ENCODE data around the gene N4BP2.
A peak's percentile ranks its signal among the peaks of the same experiment; 100 is the strongest.

The N4BP2 gene

DNA sequence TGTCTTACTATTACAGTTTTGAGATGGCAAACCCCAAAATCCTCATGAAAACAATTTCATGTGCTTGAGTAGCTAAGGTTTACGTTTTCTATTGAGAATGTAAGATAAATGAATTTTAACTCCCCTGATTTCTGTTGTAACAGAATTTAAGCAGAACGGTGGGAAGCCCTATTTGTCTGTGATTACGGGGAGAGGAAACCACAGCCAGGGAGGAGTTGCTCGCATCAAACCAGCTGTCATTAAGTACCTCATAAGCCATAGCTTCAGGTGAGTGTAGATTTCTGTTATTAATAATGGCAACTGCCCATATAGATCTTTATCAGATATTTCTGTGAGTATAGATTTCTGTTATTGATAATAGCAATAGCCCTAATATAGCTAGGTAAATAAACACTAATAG, 96.0 kb downstream of the N4BP2 start:
- H3K36me3 ChIP-seq (ENCODE audit: insufficient read depth, low read length) = no peaks in the 10 kb centered on the region
- no peak overlapping the region for H3K9ac ChIP-seq (ENCODE audit: low read depth, low read length)
- H3K4me1 ChIP-seq (ENCODE audit: insufficient read depth, low read length) = no peaks in the 10 kb centered on the region
- H3K9me3 ChIP-seq (ENCODE audit: control insufficient read depth, insufficient read depth, low read length) = peaks cover 12% of the 10 kb centered on the region

DNA sequence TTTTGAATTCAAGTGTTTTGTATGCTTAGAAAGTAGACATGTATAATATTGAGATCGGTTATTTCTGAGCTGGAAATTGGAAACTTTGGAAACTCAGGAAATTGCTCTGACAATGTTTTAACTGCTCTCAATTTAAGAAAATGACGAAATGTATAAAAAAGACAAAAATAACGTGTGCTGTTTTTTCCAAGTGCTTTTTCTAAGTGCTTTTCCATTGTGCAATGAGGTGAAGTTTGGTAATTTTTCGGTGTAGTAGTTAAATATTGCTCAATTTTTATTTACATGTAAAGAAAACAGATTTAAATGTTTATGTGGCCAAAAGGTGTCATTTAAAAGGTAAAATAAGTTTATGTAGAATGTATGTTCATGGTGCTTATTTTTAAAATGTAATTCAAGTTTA, 100.8 kb downstream of the N4BP2 start:
- Histone ChIP-seq H3K9ac (ENCODE audit: low read depth, low read length) (no peak overlapping the region), H3K36me3 (ENCODE audit: insufficient read depth, low read length) (no peaks in the 10 kb centered on the region), H3K9me3 (ENCODE audit: control insufficient read depth, insufficient read depth, low read length) (no peaks in the 10 kb centered on the region), H3K4me1 (ENCODE audit: insufficient read depth, low read length) (no peaks in the 10 kb centered on the region)

DNA sequence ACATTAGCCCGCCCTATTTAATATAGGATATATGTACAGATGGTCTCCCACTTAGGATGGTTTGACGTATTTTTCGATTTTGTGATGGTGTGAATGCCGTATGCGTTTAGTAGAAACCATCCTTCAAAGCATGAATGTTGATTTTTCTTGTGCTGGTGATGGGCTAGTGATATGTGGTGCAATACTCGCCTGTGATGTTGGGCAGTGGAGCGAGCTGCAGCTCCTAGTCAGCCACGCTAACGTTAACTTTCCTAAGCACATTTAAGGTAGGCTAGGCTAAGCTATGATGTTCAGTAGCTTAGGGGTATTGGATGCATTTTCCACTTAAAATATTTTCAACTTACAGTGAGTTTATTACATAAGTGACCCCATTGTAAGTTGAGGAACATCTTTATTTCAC, 103.6 kb downstream of the N4BP2 start:
- H3K36me3 ChIP-seq (ENCODE audit: insufficient read depth, low read length) = no peaks in the 10 kb centered on the region
- no peaks in the 10 kb centered on the region for H3K9me3 ChIP-seq (ENCODE audit: control insufficient read depth, insufficient read depth, low read length)
- H3K9ac ChIP-seq (ENCODE audit: low read depth, low read length) = no peak overlapping the region
- no peaks in the 10 kb centered on the region for H3K4me1 ChIP-seq (ENCODE audit: insufficient read depth, low read length)

GRCh38 chr4:40164459-40164858, 107.8 kb downstream of the N4BP2 start:
- no peak overlapping the region for H3K9ac ChIP-seq (ENCODE audit: low read depth, low read length)
- H3K4me1 ChIP-seq (ENCODE audit: insufficient read depth, low read length) = no peaks in the 10 kb centered on the region

GRCh38 chr4:40165916-40166315, 109.3 kb downstream of the N4BP2 start:
- no peaks in the 10 kb centered on the region for H3K4me1 ChIP-seq (ENCODE audit: insufficient read depth, low read length)

More at GRCh38 chr4:40164459-40164858, 107.8 kb downstream of the N4BP2 start:
- Histone ChIP-seq H3K9me3 (ENCODE audit: control insufficient read depth, insufficient read depth, low read length) (no peaks in the 10 kb centered on the region), H3K36me3 (ENCODE audit: insufficient read depth, low read length) (no peaks in the 10 kb centered on the region)

DNA sequence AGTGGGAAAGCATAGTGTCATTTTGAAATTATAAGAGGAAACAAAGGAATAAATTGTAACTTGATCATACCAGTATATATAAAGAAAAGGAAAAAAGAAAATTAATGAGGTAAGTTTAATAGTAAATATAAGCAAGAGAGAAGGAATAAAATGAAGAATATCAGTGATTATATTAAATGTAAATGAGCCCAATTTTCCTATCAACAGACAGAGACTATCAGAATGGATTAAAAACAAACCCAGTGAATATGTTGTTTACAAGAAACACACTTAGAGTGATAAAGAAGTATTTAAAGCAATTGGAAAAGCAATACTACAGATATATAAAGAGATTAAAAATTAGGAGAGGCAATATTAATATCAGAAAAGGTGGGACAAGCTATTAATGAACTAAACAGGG, 111.4 kb downstream of the N4BP2 start:
- H3K4me1 ChIP-seq (ENCODE audit: insufficient read depth, low read length) = no peaks in the 10 kb centered on the region

More at GRCh38 chr4:40165916-40166315, 109.3 kb downstream of the N4BP2 start:
- Histone ChIP-seq H3K36me3 (ENCODE audit: insufficient read depth, low read length) (no peaks in the 10 kb centered on the region), H3K9me3 (ENCODE audit: control insufficient read depth, insufficient read depth, low read length) (no peaks in the 10 kb centered on the region), H3K9ac (ENCODE audit: low read depth, low read length) (no peak overlapping the region)

GRCh38 chr4:40170588-40170987, 113.9 kb downstream of the N4BP2 start:
- Histone ChIP-seq H3K9ac (ENCODE audit: low read depth, low read length) (no peak overlapping the region), H3K4me1 (ENCODE audit: insufficient read depth, low read length) (no peaks in the 10 kb centered on the region), H3K36me3 (ENCODE audit: insufficient read depth, low read length) (no peaks in the 10 kb centered on the region), H3K9me3 (ENCODE audit: control insufficient read depth, insufficient read depth, low read length) (no peaks in the 10 kb centered on the region)

More for the DNA sequence above, 111.4 kb downstream of the N4BP2 start:
- H3K9ac ChIP-seq (ENCODE audit: low read depth, low read length) = no peak overlapping the region
- no peaks in the 10 kb centered on the region for H3K36me3 ChIP-seq (ENCODE audit: insufficient read depth, low read length)
- no peaks in the 10 kb centered on the region for H3K9me3 ChIP-seq (ENCODE audit: control insufficient read depth, insufficient read depth, low read length)

DNA sequence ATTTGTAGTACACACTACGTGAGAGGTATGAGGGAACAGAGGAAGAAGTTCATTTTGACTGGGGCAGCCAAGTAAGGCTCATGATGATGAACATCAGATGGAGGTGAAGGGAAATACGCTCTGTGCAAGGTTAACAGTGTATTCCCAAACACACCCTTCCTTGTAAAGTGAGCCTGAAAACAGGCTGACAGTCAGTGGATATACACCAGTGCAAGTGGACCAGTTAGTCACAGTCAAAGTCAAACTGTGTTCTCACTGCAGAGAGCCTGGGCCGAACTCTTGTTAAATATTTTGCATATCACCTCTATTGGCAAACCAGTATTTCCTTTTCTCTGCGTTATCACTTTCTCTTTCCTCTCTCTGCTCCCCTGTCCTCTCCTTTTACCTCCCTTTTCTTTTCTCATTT, 116.8 kb downstream of the N4BP2 start:
- Histone ChIP-seq H3K4me1 (ENCODE audit: insufficient read depth, low read length) (peaks cover 5% of the 10 kb centered on the region), H3K36me3 (ENCODE audit: insufficient read depth, low read length) (no peaks in the 10 kb centered on the region), H3K9ac (ENCODE audit: low read depth, low read length) (no peak overlapping the region), H3K9me3 (ENCODE audit: control insufficient read depth, insufficient read depth, low read length) (no peaks in the 10 kb centered on the region)

GRCh38 chr4:40176602-40177001, 120.0 kb downstream of the N4BP2 start:
- H3K9ac ChIP-seq (ENCODE audit: low read depth, low read length) = peak overlapping the region; percentile 11; the same call in 1 of the 2 replicates
- H3K9me3 ChIP-seq (ENCODE audit: control insufficient read depth, insufficient read depth, low read length) = no peaks in the 10 kb centered on the region
- H3K36me3 ChIP-seq (ENCODE audit: insufficient read depth, low read length) = no peaks in the 10 kb centered on the region
- peaks cover 5% of the 10 kb centered on the region for H3K4me1 ChIP-seq (ENCODE audit: insufficient read depth, low read length)

- no peaks in the 10 kb centered on the region for H3K36me3 ChIP-seq (ENCODE audit: insufficient read depth, low read length)
- peaks cover 5% of the 10 kb centered on the region for H3K4me1 ChIP-seq (ENCODE audit: insufficient read depth, low read length)
- H3K9ac ChIP-seq (ENCODE audit: low read depth, low read length) = no peak overlapping the region
These were observed 120.9 kb downstream of the N4BP2 start for GRCh38 chr4:40177591-40177990.

DNA sequence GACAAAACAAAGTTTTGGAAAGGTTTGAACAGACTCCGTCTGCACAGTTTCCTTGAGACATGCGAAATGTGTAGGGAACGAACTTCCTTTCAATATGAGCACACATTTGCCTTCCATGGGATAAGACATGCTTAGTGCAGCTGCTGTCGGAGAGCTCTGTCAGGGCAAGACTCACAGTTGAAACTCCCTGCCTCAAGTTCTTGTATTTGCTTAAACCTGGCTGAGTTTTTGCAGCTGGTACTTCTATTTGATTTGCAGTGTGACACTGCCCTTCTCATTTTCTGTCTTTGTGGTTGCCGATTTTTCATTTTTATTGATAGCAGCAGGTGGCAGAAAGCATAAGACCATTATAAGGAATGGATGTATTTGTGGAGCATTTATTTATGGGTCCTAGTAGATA, 122.0 kb downstream of the N4BP2 start:
- Histone ChIP-seq H3K36me3 (ENCODE audit: insufficient read depth, low read length) (no peaks in the 10 kb centered on the region), H3K4me1 (ENCODE audit: insufficient read depth, low read length) (peaks cover 5% of the 10 kb centered on the region), H3K9ac (ENCODE audit: low read depth, low read length) (no peak overlapping the region), H3K9me3 (ENCODE audit: control insufficient read depth, insufficient read depth, low read length) (no peaks in the 10 kb centered on the region)

More at GRCh38 chr4:40177591-40177990, 120.9 kb downstream of the N4BP2 start:
- H3K9me3 ChIP-seq (ENCODE audit: control insufficient read depth, insufficient read depth, low read length) = no peaks in the 10 kb centered on the region

GRCh38 chr4:40179360-40179759, 122.7 kb downstream of the N4BP2 start:
- Histone ChIP-seq H3K9me3 (ENCODE audit: control insufficient read depth, insufficient read depth, low read length) (no peaks in the 10 kb centered on the region), H3K9ac (ENCODE audit: low read depth, low read length) (no peak overlapping the region), H3K4me1 (ENCODE audit: insufficient read depth, low read length) (peaks cover 5% of the 10 kb centered on the region), H3K36me3 (ENCODE audit: insufficient read depth, low read length) (no peaks in the 10 kb centered on the region)

DNA sequence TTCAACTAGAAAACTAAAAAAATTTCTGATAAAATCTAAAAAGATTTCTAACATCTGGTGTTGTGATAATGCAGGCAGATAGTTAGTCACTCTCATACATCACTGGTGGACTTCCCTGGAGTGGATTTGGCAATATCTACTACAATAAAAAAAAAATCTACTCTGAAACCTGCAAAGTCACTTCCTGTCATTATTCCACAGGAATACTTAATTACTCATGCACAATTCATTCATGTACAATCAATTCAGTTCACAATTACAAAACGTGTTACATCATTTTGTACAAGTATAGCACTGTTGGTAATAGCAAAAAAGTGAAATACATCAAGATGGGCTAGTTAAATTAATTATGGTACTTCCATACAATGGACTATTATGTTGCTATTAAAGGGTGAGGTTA, 123.7 kb downstream of the N4BP2 start:
- Histone ChIP-seq H3K9ac (ENCODE audit: low read depth, low read length) (no peak overlapping the region), H3K4me1 (ENCODE audit: insufficient read depth, low read length) (peaks cover 5% of the 10 kb centered on the region), H3K36me3 (ENCODE audit: insufficient read depth, low read length) (no peaks in the 10 kb centered on the region), H3K9me3 (ENCODE audit: control insufficient read depth, insufficient read depth, low read length) (no peaks in the 10 kb centered on the region)

- Histone ChIP-seq H3K9ac (ENCODE audit: low read depth, low read length) (no peak overlapping the region), H3K4me1 (ENCODE audit: insufficient read depth, low read length) (peaks cover 10% of the 10 kb centered on the region; the same call in 1 of the 2 replicates), H3K9me3 (ENCODE audit: control insufficient read depth, insufficient read depth, low read length) (no peaks in the 10 kb centered on the region), H3K36me3 (ENCODE audit: insufficient read depth, low read length) (no peaks in the 10 kb centered on the region)
These were observed 125.4 kb downstream of the N4BP2 start for GRCh38 chr4:40182001-40182400.

DNA sequence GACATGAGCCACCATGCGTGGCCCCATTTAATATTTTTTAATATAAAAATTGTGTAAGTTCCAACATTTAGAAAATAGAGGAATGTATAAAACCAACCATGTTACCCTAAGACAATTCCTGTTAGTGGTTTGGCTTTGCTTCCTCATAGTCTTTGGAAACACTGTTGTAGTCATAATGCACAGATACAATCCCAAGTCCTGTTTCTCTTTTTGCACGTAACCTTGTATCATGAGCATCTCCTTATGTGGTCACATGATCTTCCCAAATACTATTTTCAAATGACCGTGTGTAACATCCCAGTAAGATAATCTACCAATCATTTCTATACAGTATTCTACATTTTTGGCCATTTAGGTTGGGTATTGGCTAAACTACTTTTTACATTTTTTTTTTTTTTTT, 126.3 kb downstream of the N4BP2 start:
- Histone ChIP-seq H3K9ac (ENCODE audit: low read depth, low read length) (no peak overlapping the region), H3K4me1 (ENCODE audit: insufficient read depth, low read length) (peaks cover 9% of the 10 kb centered on the region; the same call in 1 of the 2 replicates), H3K9me3 (ENCODE audit: control insufficient read depth, insufficient read depth, low read length) (no peaks in the 10 kb centered on the region), H3K36me3 (ENCODE audit: insufficient read depth, low read length) (no peaks in the 10 kb centered on the region)
